Thyroid gland (tissue), 4 donors: Measurements from ENCODE around the gene TRPM1.

Experiments used
- POLR2A ChIP-seq, 2 donors: fragments of 450-650 bp; IDR thresholded peaks; one replicate each; pipeline ENCODE4 v1.6.1; 2017; ENCODE audit warnings: antibody characterized with exemption in 2 of 2, mild to moderate bottlenecking in 2 of 2, moderate library complexity in 1 of 2
- TF ChIP-seq, protein P1 (sequence below), 6 experiments: fragments of 200-600 bp in 3 of 6; fragments of 450-650 bp in 3 of 6; sonication (generic) in 3 of 6; IDR thresholded peaks; one replicate each; pipeline ENCODE4 v1.5.1; 2016 to 2019; ENCODE audit warnings: antibody characterized with exemption in 6 of 6, mild to moderate bottlenecking in 2 of 6, inconsistent platforms in 1 of 6, moderate library complexity in 1 of 6

DNA sequence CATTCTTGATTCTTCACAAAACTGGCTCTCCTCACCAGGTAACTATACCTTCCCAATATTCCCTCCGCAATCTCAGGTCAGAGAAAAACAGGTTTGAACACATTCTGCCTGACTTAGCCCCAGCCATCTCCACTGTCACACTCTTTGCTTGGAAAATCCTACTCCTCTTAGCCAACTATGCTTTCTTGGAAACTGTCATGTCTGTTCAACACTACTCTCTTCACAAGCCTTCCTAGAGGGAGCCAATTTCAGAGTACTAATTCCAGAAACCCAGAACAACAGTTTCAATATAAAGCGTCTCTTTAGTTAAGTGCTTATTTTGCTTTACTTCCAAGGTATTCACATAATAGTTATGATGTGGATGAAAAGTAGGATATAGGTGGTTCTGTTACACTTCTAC is 131.8 kb downstream of the TRPM1 start:
- TF ChIP-seq, protein P1, sequence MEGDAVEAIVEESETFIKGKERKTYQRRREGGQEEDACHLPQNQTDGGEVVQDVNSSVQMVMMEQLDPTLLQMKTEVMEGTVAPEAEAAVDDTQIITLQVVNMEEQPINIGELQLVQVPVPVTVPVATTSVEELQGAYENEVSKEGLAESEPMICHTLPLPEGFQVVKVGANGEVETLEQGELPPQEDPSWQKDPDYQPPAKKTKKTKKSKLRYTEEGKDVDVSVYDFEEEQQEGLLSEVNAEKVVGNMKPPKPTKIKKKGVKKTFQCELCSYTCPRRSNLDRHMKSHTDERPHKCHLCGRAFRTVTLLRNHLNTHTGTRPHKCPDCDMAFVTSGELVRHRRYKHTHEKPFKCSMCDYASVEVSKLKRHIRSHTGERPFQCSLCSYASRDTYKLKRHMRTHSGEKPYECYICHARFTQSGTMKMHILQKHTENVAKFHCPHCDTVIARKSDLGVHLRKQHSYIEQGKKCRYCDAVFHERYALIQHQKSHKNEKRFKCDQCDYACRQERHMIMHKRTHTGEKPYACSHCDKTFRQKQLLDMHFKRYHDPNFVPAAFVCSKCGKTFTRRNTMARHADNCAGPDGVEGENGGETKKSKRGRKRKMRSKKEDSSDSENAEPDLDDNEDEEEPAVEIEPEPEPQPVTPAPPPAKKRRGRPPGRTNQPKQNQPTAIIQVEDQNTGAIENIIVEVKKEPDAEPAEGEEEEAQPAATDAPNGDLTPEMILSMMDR (IDR thresholded peaks at IDR 0.05): no peak
- TF ChIP-seq POLR2A (IDR thresholded peaks at IDR 0.05): no peak
